ENCODE data around the gene EPHA7. TPM values are rescaled to one million over a fixed set of nuclear protein-coding genes. Genes with fewer than 3 reads are reported as not detected.

The EPHA7 gene
- total RNA-seq, 1 donor from 2014 or later: 0.10 TPM

GRCh38 chr6:93325761-93326160 is 93.6 kb downstream of the EPHA7 start:
- no peak for DNase-seq (ENCODE audit: low spot score)

- DNase-seq (ENCODE audit: low spot score): no peak
Measured at GRCh38 chr6:93323630-93324029, 95.7 kb downstream of the EPHA7 start.

- DNase-seq (ENCODE audit: low spot score): no peak
Measured at GRCh38 chr6:93322651-93323050, 96.7 kb downstream of the EPHA7 start.

GRCh38 chr6:93319304-93319703 is 100.1 kb downstream of the EPHA7 start:
- no peak for DNase-seq (ENCODE audit: low spot score)

- DNase-seq (ENCODE audit: low spot score): no peak
Measured at GRCh38 chr6:93318121-93318520, 101.2 kb downstream of the EPHA7 start.

- DNase-seq (ENCODE audit: low spot score): no peak
Measured at GRCh38 chr6:93317592-93317991, 101.8 kb downstream of the EPHA7 start.

GRCh38 chr6:93307505-93308409 is 111.6 kb downstream of the EPHA7 start:
- no peak for DNase-seq (ENCODE audit: low spot score)

GRCh38 chr6:93305088-93305487 is 114.3 kb downstream of the EPHA7 start:
- DNase-seq (ENCODE audit: low spot score): no peak

GRCh38 chr6:93304505-93304904 is 114.9 kb downstream of the EPHA7 start:
- no peak for DNase-seq (ENCODE audit: low spot score)

- no peak for DNase-seq (ENCODE audit: low spot score)
Measured at GRCh38 chr6:93300661-93301060, 118.7 kb downstream of the EPHA7 start.

GRCh38 chr6:93299622-93300021 is 119.7 kb downstream of the EPHA7 start:
- DNase-seq (ENCODE audit: low spot score): no peak

- no peak for DNase-seq (ENCODE audit: low spot score)
Measured at GRCh38 chr6:93295631-93296030, 123.7 kb downstream of the EPHA7 start.

GRCh38 chr6:93294879-93295278 is 124.5 kb downstream of the EPHA7 start:
- no peak for DNase-seq (ENCODE audit: low spot score)

GRCh38 chr6:93293872-93294271 is 125.5 kb downstream of the EPHA7 start:
- DNase-seq (ENCODE audit: low spot score): no peak

- DNase-seq (ENCODE audit: low spot score): no peak
Measured at GRCh38 chr6:93293460-93293859, 125.9 kb downstream of the EPHA7 start.

- peak; percentile 81 for DNase-seq (ENCODE audit: low spot score)
Measured at GRCh38 chr6:93282521-93283031, 136.8 kb downstream of the EPHA7 start.

- no peak for DNase-seq (ENCODE audit: low spot score)
Measured at GRCh38 chr6:93278241-93278640, 141.1 kb downstream of the EPHA7 start.

GRCh38 chr6:93272896-93273295 is 146.5 kb downstream of the EPHA7 start:
- no peak for DNase-seq (ENCODE audit: low spot score)

GRCh38 chr6:93272211-93272610 is 147.1 kb downstream of the EPHA7 start:
- no peak for DNase-seq (ENCODE audit: low spot score)

GRCh38 chr6:93266116-93266817 is 153.1 kb downstream of the EPHA7 start:
- no peak for DNase-seq (ENCODE audit: low spot score)

- DNase-seq (ENCODE audit: low spot score): no peak
Measured at GRCh38 chr6:93260881-93261280, 158.5 kb downstream of the EPHA7 start.

- DNase-seq (ENCODE audit: low spot score): no peak
Measured at GRCh38 chr6:93259332-93259731, 160.0 kb downstream of the EPHA7 start.

All from mesenteric fat pad (tissue), 1 donor.